HEK293 (cell line): Measurements from ENCODE around the gene PSPC1.

Source experiments
- CTCF ChIP-seq: fragments of 450-650 bp; formaldehyde crosslinking; IDR thresholded peaks from 2 replicates; pipeline ENCODE4 v1.5.1; 2016; ENCODE audit warnings: missing biosample characterization, missing genetic modification characterization
- PRDM2 ChIP-seq: fragments of 450-650 bp; formaldehyde crosslinking; IDR thresholded peaks from 2 replicates; pipeline ENCODE4 v1.5.1; 2016; ENCODE audit warnings: missing biosample characterization, missing genetic modification characterization, borderline replicate concordance
- RBAK ChIP-seq: fragments of 450-650 bp; formaldehyde crosslinking; IDR thresholded peaks from 2 replicates; pipeline ENCODE4 v1.5.1; 2016; ENCODE audit warnings: missing biosample characterization, missing genetic modification characterization
- ZFHX2 ChIP-seq: fragments of 450-650 bp; formaldehyde crosslinking; conservative IDR thresholded peaks from 2 replicates; pipeline ENCODE4 v1.5.1; 2016; ENCODE audit warnings: missing biosample characterization, missing genetic modification characterization
- ZFP3 ChIP-seq: fragments of 450-650 bp; formaldehyde crosslinking; IDR thresholded peaks from 2 replicates; pipeline ENCODE4 v1.5.1; 2016; ENCODE audit warnings: low read depth, missing biosample characterization, missing genetic modification characterization
- ZNF639 ChIP-seq: fragments of 450-650 bp; formaldehyde crosslinking; IDR thresholded peaks from 2 replicates; pipeline ENCODE4 v1.5.1; 2016; ENCODE audit warnings: missing biosample characterization, missing genetic modification characterization
- ZSCAN18 ChIP-seq: fragments of 450-650 bp; formaldehyde crosslinking; IDR thresholded peaks from 2 replicates; pipeline ENCODE4 v1.5.1; 2016; ENCODE audit warnings: missing biosample characterization, missing genetic modification characterization
- TF ChIP-seq, protein P1 (sequence below): fragments of 450-650 bp; formaldehyde crosslinking; IDR thresholded peaks from 2 replicates; pipeline ENCODE4 v1.5.1; 2016; ENCODE audit warnings: missing biosample characterization, missing genetic modification characterization
- TF ChIP-seq, protein P2 (sequence below): fragments of 450-650 bp; formaldehyde crosslinking; IDR thresholded peaks from 2 replicates; pipeline ENCODE4 v1.5.1; 2017; ENCODE audit warnings: missing biosample characterization, missing genetic modification characterization
- TF ChIP-seq, protein P3 (sequence below): fragments of 450-650 bp; formaldehyde crosslinking; IDR thresholded peaks from 2 replicates; pipeline ENCODE4 v1.5.1; 2016; ENCODE audit warnings: missing biosample characterization, missing genetic modification characterization

GRCh38 chr13:19810996-19811881 is 28.5 kb upstream of the PSPC1 start:
- TF ChIP-seq, protein P1, sequence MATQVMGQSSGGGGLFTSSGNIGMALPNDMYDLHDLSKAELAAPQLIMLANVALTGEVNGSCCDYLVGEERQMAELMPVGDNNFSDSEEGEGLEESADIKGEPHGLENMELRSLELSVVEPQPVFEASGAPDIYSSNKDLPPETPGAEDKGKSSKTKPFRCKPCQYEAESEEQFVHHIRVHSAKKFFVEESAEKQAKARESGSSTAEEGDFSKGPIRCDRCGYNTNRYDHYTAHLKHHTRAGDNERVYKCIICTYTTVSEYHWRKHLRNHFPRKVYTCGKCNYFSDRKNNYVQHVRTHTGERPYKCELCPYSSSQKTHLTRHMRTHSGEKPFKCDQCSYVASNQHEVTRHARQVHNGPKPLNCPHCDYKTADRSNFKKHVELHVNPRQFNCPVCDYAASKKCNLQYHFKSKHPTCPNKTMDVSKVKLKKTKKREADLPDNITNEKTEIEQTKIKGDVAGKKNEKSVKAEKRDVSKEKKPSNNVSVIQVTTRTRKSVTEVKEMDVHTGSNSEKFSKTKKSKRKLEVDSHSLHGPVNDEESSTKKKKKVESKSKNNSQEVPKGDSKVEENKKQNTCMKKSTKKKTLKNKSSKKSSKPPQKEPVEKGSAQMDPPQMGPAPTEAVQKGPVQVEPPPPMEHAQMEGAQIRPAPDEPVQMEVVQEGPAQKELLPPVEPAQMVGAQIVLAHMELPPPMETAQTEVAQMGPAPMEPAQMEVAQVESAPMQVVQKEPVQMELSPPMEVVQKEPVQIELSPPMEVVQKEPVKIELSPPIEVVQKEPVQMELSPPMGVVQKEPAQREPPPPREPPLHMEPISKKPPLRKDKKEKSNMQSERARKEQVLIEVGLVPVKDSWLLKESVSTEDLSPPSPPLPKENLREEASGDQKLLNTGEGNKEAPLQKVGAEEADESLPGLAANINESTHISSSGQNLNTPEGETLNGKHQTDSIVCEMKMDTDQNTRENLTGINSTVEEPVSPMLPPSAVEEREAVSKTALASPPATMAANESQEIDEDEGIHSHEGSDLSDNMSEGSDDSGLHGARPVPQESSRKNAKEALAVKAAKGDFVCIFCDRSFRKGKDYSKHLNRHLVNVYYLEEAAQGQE (tag by site-specific recombination): no peak
- TF ChIP-seq, protein P2, sequence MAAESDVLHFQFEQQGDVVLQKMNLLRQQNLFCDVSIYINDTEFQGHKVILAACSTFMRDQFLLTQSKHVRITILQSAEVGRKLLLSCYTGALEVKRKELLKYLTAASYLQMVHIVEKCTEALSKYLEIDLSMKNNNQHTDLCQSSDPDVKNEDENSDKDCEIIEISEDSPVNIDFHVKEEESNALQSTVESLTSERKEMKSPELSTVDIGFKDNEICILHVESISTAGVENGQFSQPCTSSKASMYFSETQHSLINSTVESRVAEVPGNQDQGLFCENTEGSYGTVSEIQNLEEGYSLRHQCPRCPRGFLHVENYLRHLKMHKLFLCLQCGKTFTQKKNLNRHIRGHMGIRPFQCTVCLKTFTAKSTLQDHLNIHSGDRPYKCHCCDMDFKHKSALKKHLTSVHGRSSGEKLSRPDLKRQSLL (tag by site-specific recombination): no peak
- TF ChIP-seq ZFP3: no peak
- TF ChIP-seq ZNF639 (tag by site-specific recombination): no peak
- TF ChIP-seq, protein P3, sequence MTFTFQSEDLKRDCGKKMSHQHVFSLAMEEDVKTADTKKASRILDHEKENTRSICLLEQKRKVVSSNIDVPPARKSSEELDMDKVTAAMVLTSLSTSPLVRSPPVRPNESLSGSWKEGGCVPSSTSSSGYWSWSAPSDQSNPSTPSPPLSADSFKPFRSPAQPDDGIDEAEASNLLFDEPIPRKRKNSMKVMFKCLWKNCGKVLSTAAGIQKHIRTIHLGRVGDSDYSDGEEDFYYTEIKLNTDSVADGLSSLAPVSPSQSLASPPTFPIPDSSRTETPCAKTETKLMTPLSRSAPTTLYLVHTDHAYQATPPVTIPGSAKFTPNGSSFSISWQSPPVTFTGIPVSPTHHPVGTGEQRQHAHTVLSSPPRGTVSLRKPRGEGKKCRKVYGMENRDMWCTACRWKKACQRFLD: no peak
- no peak for TF ChIP-seq ZFHX2 (tag by site-specific recombination)
- TF ChIP-seq CTCF (tag by site-specific recombination): no peak
- no peak for TF ChIP-seq RBAK (tag by site-specific recombination)
- no peak for TF ChIP-seq ZSCAN18 (tag by site-specific recombination)
- no peak for TF ChIP-seq PRDM2
